Amniotic epithelial cell (primary cell): ENCODE measurements around the gene FBXW8.
A peak's percentile ranks its signal among the peaks of the same experiment; 100 is the strongest.

Experiments
- DNase-seq: peaks from one replicate; pipeline ENCODE4 v3.0.0-alpha.2; 2010; ENCODE audit warnings: low read depth

The FBXW8 gene

DNA sequence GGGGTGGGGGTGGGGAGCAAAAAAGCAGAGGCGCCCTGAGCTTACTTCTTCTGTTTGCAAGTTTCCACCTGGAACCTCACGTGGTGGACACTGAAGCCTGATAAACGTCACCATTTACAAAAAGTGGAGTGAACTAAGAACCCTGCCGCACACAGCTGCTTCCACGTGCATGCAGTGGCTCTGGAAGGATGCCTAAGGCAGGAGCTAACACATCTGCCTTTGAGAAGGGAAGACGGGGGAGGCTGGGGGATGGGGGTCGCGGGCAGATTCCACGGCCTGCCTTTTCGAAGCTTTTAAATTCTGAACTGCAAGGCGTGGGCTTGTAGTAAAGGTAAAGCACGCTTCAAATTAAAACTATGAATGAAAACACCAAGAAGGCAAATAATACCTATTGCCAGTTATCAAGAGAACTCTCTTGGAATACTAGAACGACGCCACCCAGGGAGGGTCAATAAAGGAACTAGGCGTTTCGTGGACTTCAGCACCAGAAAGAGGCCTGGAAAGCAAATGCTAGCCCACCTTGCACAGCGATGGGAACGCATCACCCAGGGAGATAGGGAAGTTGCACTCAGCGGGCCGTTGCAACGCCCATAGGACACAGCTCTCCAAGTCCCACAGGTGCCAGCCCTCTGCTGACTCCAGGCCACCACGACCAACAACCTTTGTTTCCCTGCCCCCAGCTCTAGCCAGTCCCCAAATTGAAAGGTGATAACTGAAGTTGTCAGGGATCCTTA is 126.7 kb downstream of the FBXW8 start:
- DNase-seq = no peak

- no peak for DNase-seq
These were observed 127.4 kb downstream of the FBXW8 start for GRCh38 chr12:117038023-117038680.

DNA sequence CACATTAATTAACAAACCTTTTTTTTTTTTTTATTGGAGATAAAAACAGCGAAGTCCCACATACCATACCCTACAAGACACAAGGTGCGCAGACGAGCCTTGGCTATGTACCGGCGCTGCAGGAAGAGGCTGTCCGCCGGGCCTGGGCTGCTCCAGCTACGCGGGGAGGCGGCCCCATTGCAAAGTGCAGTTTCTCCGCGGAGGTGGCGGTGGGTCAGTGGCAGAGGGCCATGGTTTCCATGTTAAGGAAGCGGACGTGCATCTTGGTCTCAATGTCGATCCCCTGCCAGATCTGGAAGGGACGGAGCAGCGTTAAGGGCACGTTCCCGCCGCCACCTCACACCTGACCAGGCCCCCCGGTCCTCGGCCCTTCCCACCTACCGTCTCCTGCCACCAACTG is 128.2 kb downstream of the FBXW8 start:
- no peak for DNase-seq

DNA sequence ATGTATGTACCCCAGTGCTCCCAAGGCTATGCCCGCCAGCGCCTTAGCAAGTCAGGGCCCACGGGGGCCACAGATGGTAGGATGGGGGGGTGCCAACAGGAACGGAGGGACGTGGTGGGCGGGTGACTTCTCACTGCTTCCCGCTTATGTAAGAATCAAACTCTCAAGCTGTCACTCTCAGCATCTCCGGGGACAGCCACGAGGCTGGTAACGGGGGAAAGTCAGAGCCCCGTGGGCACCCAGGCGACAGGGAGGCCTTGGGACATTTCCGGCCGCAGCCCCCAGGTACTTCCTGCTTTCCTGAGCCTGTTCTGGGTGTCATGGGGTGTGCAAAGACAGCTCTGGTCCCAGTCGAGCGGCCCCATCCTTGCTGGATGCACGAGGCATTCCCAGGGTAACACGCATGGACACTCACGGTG is 129.2 kb downstream of the FBXW8 start:
- DNase-seq = no peak

DNA sequence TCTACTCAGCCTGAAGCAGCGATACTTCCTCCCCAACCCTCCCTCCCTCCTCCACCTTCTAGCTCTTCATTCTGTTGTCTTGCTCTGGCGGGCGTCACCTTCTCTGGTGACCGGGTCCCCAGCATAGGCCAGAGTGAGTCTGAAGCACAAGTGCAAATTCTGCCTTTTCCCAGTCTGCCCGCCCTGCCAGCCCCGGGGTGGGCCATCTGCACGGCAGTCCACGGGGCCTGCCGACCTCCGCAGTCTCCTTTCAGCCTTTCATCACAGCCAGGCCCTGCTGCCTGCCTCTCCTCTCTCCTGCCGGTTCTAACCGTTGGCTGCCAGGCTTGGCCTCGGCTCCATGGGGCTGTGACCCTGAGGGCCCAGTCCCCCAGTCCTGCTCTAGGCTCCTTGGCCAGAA is 129.7 kb downstream of the FBXW8 start:
- no peak for DNase-seq

GRCh38 chr12:117041798-117042170 is 131.0 kb downstream of the FBXW8 start:
- no peak for DNase-seq

DNA sequence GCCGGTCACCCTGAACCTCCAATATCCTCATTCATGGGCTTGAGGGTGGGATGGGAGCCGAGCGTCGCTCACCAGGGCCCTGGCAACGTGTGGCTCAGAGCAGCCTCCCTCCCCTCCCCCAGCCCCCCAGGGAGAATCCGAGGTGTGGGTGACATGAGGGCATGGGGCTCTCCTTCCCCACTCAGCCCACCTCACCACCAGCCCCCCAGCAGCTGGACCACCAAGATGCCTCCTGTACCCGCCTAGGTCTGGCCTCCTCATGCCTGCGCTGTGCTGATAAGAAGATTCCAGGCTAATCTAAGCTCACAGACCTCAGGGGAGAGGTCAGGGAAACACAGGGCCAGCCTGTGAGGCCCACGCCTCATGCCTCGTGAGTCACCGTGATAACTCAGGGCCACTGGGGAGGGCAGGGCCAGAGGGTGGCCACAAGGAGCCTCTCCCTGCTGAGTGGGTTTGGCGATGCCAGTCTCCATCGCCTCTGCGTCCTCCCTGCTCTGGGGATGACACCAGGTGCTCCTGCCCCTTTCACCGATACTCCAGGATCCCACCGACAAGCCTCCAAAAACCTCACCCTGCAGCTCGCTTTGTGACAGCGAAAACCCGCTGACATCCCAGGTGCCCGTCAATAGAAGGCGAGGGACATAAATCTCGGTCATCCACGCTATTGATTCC is 131.6 kb downstream of the FBXW8 start:
- DNase-seq = peak; percentile 78

GRCh38 chr12:117042862-117043261 is 132.1 kb downstream of the FBXW8 start:
- DNase-seq = no peak

- DNase-seq = no peak
These were observed 133.6 kb downstream of the FBXW8 start for GRCh38 chr12:117044311-117044710.

DNA sequence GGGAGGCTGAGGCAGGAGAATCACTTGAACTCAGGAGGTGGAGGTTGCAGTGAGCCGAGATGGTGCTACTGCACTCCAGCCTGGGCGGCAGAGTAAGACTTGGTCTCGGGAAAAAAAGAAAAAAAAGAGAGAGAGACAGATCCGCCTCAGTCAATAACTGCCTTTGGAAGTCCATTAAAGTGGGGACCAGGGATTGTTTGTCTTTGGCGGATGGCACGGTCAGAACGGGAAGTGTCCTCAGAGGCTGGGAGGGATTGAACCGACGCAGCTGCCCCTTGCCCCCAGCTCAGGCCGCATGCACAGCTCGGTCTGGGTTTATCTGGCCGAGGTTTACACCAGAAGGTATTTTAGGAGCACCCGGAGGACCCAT is 134.0 kb downstream of the FBXW8 start:
- no peak for DNase-seq

DNA sequence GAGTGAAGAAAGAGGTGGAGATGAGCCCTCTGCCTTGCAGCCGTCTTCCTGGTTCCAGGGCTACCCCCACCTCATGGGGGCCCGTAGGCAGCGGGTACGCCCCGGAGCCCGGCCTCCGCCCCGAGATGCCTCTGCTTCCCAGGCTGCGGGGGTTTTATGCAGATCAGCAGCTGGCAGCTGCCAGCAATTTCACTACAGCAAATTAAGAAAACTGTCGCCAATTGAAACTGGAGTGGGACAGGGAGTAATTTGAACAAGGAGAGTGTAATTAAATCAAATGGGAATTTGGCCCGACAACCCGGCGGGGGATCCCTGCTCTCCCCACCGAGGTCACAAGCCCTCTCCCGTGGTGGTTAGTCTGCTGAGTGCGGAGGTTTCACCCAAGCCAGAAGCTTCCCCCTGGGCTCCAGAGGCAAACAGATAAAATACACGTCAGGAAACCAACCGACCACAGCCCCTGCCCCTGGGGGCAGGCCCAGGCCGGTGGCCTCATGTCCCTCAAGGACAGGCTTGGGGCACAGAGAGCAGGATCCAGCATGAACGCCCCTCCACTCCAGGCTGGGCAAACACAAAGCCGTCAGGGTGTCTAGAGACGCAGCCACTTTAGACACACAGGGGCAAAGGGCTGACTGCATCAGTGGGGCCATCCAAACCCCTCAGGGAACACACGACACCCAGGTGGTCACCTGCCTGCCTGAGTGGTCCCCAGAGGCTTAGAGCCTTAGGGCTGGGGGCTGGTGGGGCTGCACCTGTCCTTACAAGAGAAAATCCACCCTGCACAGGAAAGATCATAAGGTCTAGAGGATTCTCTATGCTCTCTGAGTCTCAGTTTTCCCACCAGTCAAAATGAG is 134.6 kb downstream of the FBXW8 start:
- no peak for DNase-seq

DNA sequence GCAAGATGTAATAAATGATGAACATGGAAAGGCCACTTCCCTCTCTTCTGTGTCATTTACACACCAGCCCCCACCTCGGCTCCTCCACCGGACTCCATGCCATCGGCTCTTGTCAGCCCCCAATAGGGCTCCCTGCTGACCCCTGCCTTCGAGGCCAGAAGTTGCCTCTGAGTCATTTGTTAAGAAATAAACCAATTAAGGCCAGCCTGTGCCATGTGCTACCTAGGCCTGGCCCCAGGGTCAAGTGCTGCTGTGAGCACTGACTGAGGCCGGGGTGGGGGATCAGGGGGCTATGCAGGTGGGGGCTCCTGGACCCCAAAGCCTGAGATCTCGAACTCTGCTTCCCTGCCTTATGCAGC is 135.2 kb downstream of the FBXW8 start:
- no peak for DNase-seq

DNA sequence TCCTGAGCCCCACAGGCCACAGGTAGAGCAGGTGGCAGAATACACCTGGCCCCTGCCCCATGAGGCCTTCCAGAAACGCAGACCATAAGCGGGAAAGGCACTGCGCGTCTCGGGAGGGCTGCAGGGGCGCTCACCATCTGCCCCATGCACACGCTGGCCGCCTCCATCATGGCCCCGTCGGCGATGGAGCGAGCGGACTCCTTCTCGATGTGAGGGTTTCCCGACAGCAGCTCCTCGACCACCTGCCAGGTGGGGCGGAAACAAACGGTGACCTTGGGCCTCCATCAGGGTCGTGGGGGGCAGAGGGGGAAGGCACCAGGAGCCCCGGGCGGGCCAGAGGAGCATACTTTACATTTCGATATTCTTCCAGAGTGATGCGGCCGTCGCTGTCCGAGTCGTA is 135.7 kb downstream of the FBXW8 start:
- DNase-seq = no peak

DNA sequence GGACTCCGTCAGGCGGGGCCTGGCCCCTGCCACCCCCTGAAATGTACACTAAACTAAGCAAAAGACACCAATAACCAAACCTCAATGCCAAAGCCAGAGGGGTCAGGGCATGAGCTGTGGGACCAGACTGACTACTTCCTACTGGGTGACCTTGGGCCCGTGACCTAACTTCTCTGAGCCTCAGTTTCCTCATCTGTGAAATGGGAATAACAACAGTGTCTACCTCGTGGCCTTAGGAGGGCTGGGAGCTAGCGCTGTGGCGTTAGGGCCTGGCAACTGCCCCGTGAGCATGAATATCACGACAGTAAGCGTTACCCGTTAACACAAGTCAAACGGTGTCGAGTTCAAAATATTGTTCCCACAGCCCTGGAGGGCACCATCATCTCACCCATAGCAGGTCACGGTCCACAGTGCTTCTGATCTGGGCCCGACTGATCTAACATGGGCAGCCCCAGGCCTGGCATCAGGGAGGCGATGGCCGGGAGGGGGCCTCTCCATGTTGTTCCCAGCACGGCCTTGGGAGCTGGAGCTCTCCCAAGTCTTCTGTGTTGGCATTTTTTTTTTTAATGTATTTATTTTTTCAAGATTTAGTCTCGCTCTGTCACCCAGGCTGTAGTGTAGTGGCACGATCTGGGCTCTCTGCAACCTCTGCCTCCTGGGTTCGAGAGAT is 136.2 kb downstream of the FBXW8 start:
- DNase-seq = no peak

GRCh38 chr12:117047810-117048584 is 137.2 kb downstream of the FBXW8 start:
- DNase-seq = peak; percentile 42

DNA sequence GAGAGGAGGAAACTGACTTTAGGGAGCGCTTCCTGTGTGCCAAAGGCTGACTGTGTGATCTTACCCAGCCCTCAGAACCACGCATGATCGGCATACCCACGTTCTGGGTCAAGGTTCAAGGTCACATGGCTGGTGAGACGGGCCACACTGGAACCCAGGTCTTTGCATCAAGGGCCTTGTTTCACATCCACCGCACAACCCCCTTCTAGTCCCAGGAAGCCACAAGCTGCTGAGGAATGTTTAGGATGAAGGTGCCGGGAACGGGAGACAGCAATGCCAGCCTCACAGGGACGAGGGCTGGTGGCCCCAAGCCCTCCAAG is 137.8 kb downstream of the FBXW8 start:
- DNase-seq = no peak

DNA sequence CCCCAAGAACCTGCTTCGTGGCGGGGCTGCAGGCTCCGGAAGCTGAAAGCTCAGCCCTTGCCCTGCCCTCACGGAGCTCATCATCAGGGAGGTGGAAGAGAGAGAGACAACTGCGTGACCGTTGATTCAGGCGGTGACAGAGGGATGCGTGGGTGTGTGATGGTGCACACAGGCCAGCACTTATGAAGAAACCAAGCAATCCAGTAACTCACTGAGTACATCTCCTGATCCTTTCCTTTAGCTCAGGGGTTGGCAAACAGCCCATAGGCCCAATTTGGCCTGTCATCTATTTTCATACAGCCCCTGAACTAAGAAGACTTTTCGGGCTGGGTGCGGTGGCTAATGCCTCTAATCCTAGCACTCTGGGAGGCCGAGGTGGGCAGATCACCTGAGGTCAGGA is 138.5 kb downstream of the FBXW8 start:
- DNase-seq = no peak

DNA sequence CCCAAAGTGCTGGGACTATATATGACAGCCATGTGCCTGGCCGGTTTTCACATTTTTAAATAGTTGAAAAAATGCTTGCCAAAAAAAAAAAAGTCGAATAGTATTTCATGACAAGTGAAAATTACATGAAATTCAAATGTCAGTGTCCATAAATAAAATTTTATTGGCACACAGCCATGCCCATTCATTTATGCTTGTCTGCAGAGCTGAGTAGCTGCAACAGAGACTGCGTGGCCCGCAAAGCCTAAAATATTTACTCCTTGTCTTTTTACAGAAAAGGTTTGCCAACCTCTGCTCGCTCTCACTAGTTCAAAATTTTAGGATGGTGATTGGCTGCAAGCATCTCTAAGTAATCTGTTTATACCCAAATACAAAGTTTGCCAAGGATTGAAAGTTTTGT is 139.3 kb downstream of the FBXW8 start:
- DNase-seq = no peak

DNA sequence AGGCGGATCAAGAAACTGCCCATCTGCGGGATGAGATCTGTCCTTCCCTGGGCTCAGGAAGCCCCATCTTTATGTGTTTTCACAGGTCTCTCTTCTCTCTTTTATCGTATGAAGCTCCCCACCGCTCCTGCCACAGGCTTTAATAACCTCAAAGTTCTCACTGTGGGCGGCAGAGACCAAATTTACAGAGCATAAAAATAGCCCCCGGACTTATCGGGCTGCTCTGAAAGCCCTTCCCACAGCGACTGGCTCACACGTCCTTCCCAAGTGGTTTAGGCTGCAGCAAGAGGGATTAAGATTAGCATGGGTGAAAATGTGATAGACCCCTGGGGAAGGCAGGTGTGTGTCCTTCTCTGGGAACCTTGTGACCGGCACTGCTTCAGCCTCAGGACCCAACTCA is 140.6 kb downstream of the FBXW8 start:
- no peak for DNase-seq

DNA sequence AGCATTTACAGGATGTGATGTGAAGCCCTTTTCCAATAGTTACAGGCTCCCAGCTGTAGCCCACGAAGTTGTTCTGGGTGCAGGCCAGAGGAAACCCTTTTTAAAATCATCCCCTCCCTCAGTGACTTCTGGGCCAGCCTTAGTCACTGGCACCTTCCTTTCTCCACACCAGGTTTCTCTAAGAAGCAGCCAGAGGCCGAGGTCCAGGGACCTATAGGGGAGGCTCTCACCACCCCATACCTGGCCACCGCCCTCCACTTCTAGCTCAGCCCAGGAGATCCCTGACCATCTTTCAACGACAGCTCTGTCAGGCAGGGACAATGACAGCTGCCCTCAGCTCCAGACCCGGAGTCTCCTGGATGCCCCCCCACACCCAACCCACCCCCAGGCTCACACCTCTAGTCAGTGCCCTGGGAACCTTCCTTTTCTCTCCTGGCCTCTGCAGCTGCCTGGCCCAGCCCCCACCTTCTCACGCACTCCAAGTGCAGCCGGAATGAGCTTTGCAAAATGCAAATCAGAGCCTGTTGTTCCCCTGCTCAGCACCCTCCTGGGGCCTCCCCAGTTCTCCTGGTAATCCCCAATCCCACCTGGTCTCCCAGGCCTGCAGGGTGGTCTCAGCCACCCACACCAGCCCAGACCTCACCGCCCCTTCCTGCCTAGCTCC is 141.8 kb downstream of the FBXW8 start:
- no peak for DNase-seq

DNA sequence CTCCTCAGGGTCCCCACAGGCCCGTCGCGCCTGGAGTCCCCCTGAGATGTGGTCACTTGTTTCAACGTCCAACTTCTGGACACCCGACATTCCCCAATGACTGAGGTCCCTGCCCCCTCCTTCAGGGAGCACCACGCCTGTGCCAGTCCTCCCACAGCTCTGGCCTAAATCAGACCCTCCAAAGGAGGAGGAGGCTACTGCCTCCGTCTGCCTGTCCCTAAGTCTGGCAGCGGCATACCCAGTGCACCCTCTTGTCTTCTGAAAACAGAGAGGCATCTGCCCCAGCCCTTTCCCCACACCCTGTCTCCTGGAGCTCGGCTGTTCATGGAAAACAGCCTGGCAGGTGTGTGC is 142.3 kb downstream of the FBXW8 start:
- no peak for DNase-seq
